Osteoblast (primary cell): ENCODE data around the gene LNX1. TPM values are rescaled to one million over a fixed set of nuclear protein-coding genes. Genes with fewer than 3 reads are reported as not detected.

Experiments
- DNase-seq: peaks from one replicate; pipeline ENCODE4 v3.0.0; 2011; ENCODE audit warnings: low spot score, mixed read lengths; ENCODE audit not compliant: insufficient read length; ENCODE audit errors: missing footprints
- H2AFZ ChIP-seq: 2 replicates; pipeline ENCODE4 v1.6.0; 2011; ENCODE audit warnings: mild to moderate bottlenecking, low read length
- H3K27ac ChIP-seq: 2 replicates; pipeline ENCODE4 v1.5.1; 2011; ENCODE audit warnings: mild to moderate bottlenecking, low read depth, low read length, moderate library complexity
- H3K27me3 ChIP-seq: 2 replicates; pipeline ENCODE4 v1.6.0; 2012; ENCODE audit warnings: mild to moderate bottlenecking, control low read depth, inconsistent platforms, low read length, moderate library complexity; ENCODE audit not compliant: insufficient read depth
- H3K36me3 ChIP-seq: 2 replicates; pipeline ENCODE4 v1.5.1; 2011; ENCODE audit warnings: mild to moderate bottlenecking, low read length, control low read depth, moderate library complexity; ENCODE audit not compliant: insufficient read depth
- H3K4me1 ChIP-seq: 2 replicates; pipeline ENCODE4 v1.5.1; 2011; ENCODE audit warnings: mild to moderate bottlenecking, low read length, control low read depth, moderate library complexity; ENCODE audit not compliant: insufficient read depth
- H3K4me2 ChIP-seq: 2 replicates; pipeline ENCODE4 v1.6.0; 2011; ENCODE audit warnings: mild to moderate bottlenecking, low read length; ENCODE audit not compliant: insufficient read depth
- H3K4me3 ChIP-seq: fragments of 200-600 bp; sonication (generic); 3 replicates; pipeline ENCODE4 v1.5.1; 2012; ENCODE audit warnings: mild to moderate bottlenecking, low read length, inconsistent platforms; ENCODE audit not compliant: insufficient read depth
- H3K79me2 ChIP-seq: 2 replicates; pipeline ENCODE4 v1.6.0; 2012; ENCODE audit warnings: mild to moderate bottlenecking, low read length, control low read depth, inconsistent platforms; ENCODE audit not compliant: insufficient read depth
- H3K9me3 ChIP-seq: 2 replicates; pipeline ENCODE4 v1.5.1; 2011; ENCODE audit warnings: low read depth, low read length, control low read depth
- H4K20me1 ChIP-seq: 2 replicates; pipeline ENCODE4 v1.6.0; 2012; ENCODE audit warnings: mild to moderate bottlenecking, low read length, control low read depth; ENCODE audit not compliant: insufficient read depth
- CTCF ChIP-seq: IDR thresholded peaks from 2 replicates; pipeline ENCODE4 v1.5.1; 2011; ENCODE audit warnings: mild to moderate bottlenecking, low read depth, low read length, moderate library complexity; ENCODE audit errors: extremely low read depth
- total RNA-seq: library from RNA; depleted of rRNA; stranded (reverse); fragments of >200 nt; gene quantifications from 2 replicates; pipeline ENCODE4 v1.2.3, GENCODE V29; 2012

LNX1 gene
- total RNA-seq, 1 donor = 9.8 TPM

GRCh38 chr4:53635697-53636483 is 44.6 kb upstream of the LNX1 start:
- H2AFZ ChIP-seq = no peak overlapping the region
- H3K4me2 ChIP-seq = no peak overlapping the region
- peaks cover 8% of the 10 kb centered on the region for H3K4me1 ChIP-seq
- no peak for TF ChIP-seq CTCF
- H3K27ac ChIP-seq = no peak overlapping the region
- H3K9me3 ChIP-seq = no peaks in the 10 kb centered on the region
- no peak overlapping the region for H3K4me3 ChIP-seq
- H3K27me3 ChIP-seq = no peaks in the 10 kb centered on the region
- no peaks in the 10 kb centered on the region for H3K79me2 ChIP-seq
- no peaks in the 10 kb centered on the region for H3K36me3 ChIP-seq
- no peak for DNase-seq
- no peaks in the 10 kb centered on the region for H4K20me1 ChIP-seq

GRCh38 chr4:53633608-53634007 is 42.3 kb upstream of the LNX1 start:
- Histone ChIP-seq H3K27ac (no peak overlapping the region), H3K4me2 (peak overlapping the region; percentile 65), H2AFZ (peak overlapping the region; percentile 53), H4K20me1 (no peaks in the 10 kb centered on the region), H3K36me3 (no peaks in the 10 kb centered on the region), H3K27me3 (no peaks in the 10 kb centered on the region), H3K4me3 (no peak overlapping the region), H3K9me3 (no peaks in the 10 kb centered on the region), H3K79me2 (no peaks in the 10 kb centered on the region), H3K4me1 (peaks cover 8% of the 10 kb centered on the region)
- no peak for DNase-seq
- no peak for TF ChIP-seq CTCF

GRCh38 chr4:53629296-53629695 is 38.0 kb upstream of the LNX1 start:
- H3K4me3 ChIP-seq = no peak overlapping the region
- DNase-seq = peak; percentile 36
- TF ChIP-seq CTCF = no peak
- H2AFZ ChIP-seq = no peak overlapping the region
- H3K27me3 ChIP-seq = no peaks in the 10 kb centered on the region
- no peak overlapping the region for H3K4me2 ChIP-seq
- H4K20me1 ChIP-seq = no peaks in the 10 kb centered on the region
- no peaks in the 10 kb centered on the region for H3K36me3 ChIP-seq
- H3K9me3 ChIP-seq = no peaks in the 10 kb centered on the region
- H3K27ac ChIP-seq = no peak overlapping the region
- no peaks in the 10 kb centered on the region for H3K79me2 ChIP-seq
- peaks cover 8% of the 10 kb centered on the region for H3K4me1 ChIP-seq

GRCh38 chr4:53626491-53626890 is 35.2 kb upstream of the LNX1 start:
- DNase-seq = no peak
- Histone ChIP-seq H3K4me2 (no peak overlapping the region), H3K4me3 (no peak overlapping the region), H4K20me1 (no peaks in the 10 kb centered on the region), H2AFZ (no peak overlapping the region), H3K27ac (no peak overlapping the region), H3K27me3 (no peaks in the 10 kb centered on the region), H3K36me3 (no peaks in the 10 kb centered on the region), H3K9me3 (no peaks in the 10 kb centered on the region), H3K4me1 (peaks cover 4% of the 10 kb centered on the region), H3K79me2 (no peaks in the 10 kb centered on the region)
- no peak for TF ChIP-seq CTCF
